GM21447 (cell line): Measurements from ENCODE around the gene EMX2.
A peak's percentile ranks its signal among the peaks of the same experiment; 100 is the strongest.
"Not testable (repeated sequence)": the region's sequence is repeated elsewhere in the genome, so short reads cannot be mapped to it uniquely, and the experiment has no call there.

Experiments
- ATAC-seq: cut with Tn5 transposase; IDR thresholded peaks from one replicate; pipeline ENCODE4 v1.9.1; 2021; ENCODE audit not compliant: unreplicated experiment

The EMX2 gene

GRCh38 chr10:117542706-117543224 is at the start of gene EMX2:
EMX2 (plus strand) TSS chr10:117542746; CDS start chr10:117543268, 522 bp downstream.
- no peak for ATAC-seq

- no peak for ATAC-seq
Measured at GRCh38 chr10:117496031-117496430, 46.5 kb upstream of the EMX2 start.

GRCh38 chr10:117496616-117497028 is 45.9 kb upstream of the EMX2 start:
- ATAC-seq = peak; percentile 85

GRCh38 chr10:117497736-117498135 is 44.8 kb upstream of the EMX2 start:
- no peak for ATAC-seq

- no peak for ATAC-seq
Measured at GRCh38 chr10:117499248-117500105, 43.1 kb upstream of the EMX2 start.

- ATAC-seq = no peak
Measured at GRCh38 chr10:117500456-117500855, 42.1 kb upstream of the EMX2 start.

GRCh38 chr10:117501460-117502035 is 41.0 kb upstream of the EMX2 start:
- no peak for ATAC-seq

GRCh38 chr10:117502421-117503243 is 39.9 kb upstream of the EMX2 start:
- ATAC-seq = peak; percentile 35

GRCh38 chr10:117503244-117504205 is 39.0 kb upstream of the EMX2 start:
- peak; percentile 82 for ATAC-seq

GRCh38 chr10:117504562-117504961 is 38.0 kb upstream of the EMX2 start:
- no peak for ATAC-seq

GRCh38 chr10:117507081-117507480 is 35.5 kb upstream of the EMX2 start:
- not testable (repeated sequence) for ATAC-seq

- no peak for ATAC-seq
Measured at GRCh38 chr10:117509573-117509972, 33.0 kb upstream of the EMX2 start.

- no peak for ATAC-seq
Measured at GRCh38 chr10:117511601-117512390, 30.8 kb upstream of the EMX2 start.

- ATAC-seq = no peak
Measured at GRCh38 chr10:117514971-117515370, 27.6 kb upstream of the EMX2 start.

GRCh38 chr10:117516681-117517080 is 25.9 kb upstream of the EMX2 start:
- ATAC-seq = no peak

- no peak for ATAC-seq
Measured at GRCh38 chr10:117518246-117518645, 24.3 kb upstream of the EMX2 start.

- ATAC-seq = no peak
Measured at GRCh38 chr10:117519286-117519685, 23.3 kb upstream of the EMX2 start.

GRCh38 chr10:117519879-117520278 is 22.7 kb upstream of the EMX2 start:
- ATAC-seq = no peak

GRCh38 chr10:117530791-117531190 is 11.8 kb upstream of the EMX2 start:
- ATAC-seq = no peak
